ENCODE data around the gene TMED6. TPM values are rescaled to one million over a fixed set of nuclear protein-coding genes. Genes with fewer than 3 reads are reported as not detected.

The TMED6 gene
- total and polyA plus RNA-seq, 2 of the 8 experiments (the other 6 are each of a cell fraction or from before 2014, with no cell fraction given): not detected

DNA sequence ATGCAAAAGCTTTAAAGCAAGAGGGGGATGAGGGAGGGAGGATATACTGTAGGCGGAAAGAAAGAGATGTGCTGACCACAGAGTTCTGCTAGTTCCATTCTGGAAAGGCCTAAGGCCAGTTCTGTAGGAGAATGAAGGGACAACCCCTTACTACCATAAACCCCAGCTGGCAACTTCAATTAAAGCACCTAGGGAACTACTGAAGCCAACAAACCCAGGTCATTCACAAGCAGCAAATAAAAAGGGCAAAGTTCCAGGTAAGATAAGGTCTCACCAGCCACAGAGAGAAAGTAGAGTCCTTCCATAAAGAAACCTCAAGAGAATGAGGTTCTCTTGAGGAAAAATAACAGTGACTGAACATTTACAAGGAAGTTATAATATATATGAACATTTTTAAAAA, 21.4 kb upstream of the TMED6 start:
- no peak overlapping the region for H4K5ac ChIP-seq (ENCODE audit: insufficient read length, low read depth, low read length)
- no peak overlapping the region for H2BK12ac ChIP-seq (ENCODE audit: low read depth, low read length)
- no peak overlapping the region for H3K4me3 ChIP-seq (ENCODE audit: extremely low read depth in 1 of 4, insufficient read depth in 2 of 4, low read depth in 3 of 4, low read length in 4 of 4)
- no peak overlapping the region for H2BK5ac ChIP-seq (ENCODE audit: low read depth, low read length)
- H3K79me2 ChIP-seq (ENCODE audit: control insufficient read depth in 1 of 2, insufficient read depth in 2 of 2, low read length in 2 of 2): no peaks in the 10 kb centered on the region
- no peak for DNase-seq (ENCODE audit: low read depth in 1 of 2, low spot score in 2 of 2)
- no peaks in the 10 kb centered on the region for H3K4me1 ChIP-seq (replicated peaks in 1 of 4; ENCODE audit: control insufficient read depth in 3 of 4, insufficient read depth in 4 of 4, low read length in 3 of 4)
- no peak overlapping the region for H2BK120ac ChIP-seq (replicated peaks; ENCODE audit: low read depth, low read length)
- no peaks in the 10 kb centered on the region for H3K23me2 ChIP-seq (ENCODE audit: low read depth, low read length)
- no peak overlapping the region for H2BK15ac ChIP-seq (ENCODE audit: low read length)
- H3K56ac ChIP-seq (replicated peaks; ENCODE audit: insufficient read length, low read depth, low read length): no peak overlapping the region
- no peak overlapping the region for H3K4me2 ChIP-seq (ENCODE audit: insufficient read depth in 1 of 2, low read depth in 2 of 2, low read length in 2 of 2)
- ChIA-PET CTCF (ENCODE audit: partially characterized antibody) (interaction anchor here (1.4 to 1.6 kb wide), 2 partner anchors 9 to 10 kb away, joined by 4 to 5 read pairs; no protein-coding TSS in a partner anchor), POLR2A (ENCODE audit: partially characterized antibody) (interaction anchor here (1.4 kb wide), 1 partner anchor 11 kb away, joined by 3 read pairs; no protein-coding TSS in a partner anchor)
- no peak overlapping the region for H2BK20ac ChIP-seq (ENCODE audit: low read length)
- no peaks in the 10 kb centered on the region for H3K9me3 ChIP-seq (ENCODE audit: insufficient read depth in 2 of 2, low read depth in 1 of 2, low read length in 1 of 2)
- H4K20me1 ChIP-seq (replicated peaks in 1 of 2; ENCODE audit: control insufficient read depth in 1 of 2, insufficient read depth in 2 of 2, low read length in 2 of 2): peaks cover 0 to 4% of the 10 kb centered on the region in 2 experiments
- H3K23ac ChIP-seq (ENCODE audit: insufficient read length): no peak overlapping the region
- no peak overlapping the region for H3K14ac ChIP-seq (ENCODE audit: insufficient read length)
- no peak for FAIRE-seq
- H3K79me1 ChIP-seq (ENCODE audit: low read depth, low read length): no peaks in the 10 kb centered on the region
- 68% methylated on average over 1 of the region's 1 CpG; no CpG with 5 or more reads in 1 of the 2 experiments for WGBS, 2 experiments (ENCODE audit: extremely low coverage in 1 of 2, insufficient coverage in 1 of 2, insufficient read length in 1 of 2, insufficient replicate concordance in 2 of 2, low coverage in 1 of 2, low lambda C conversion rate in 2 of 2, missing lambda C conversion rate in 1 of 2)
- no peak overlapping the region for H2AFZ ChIP-seq (ENCODE audit: low read length)
- no peak overlapping the region for H2AK5ac ChIP-seq (ENCODE audit: low read depth, low read length)
- no peak overlapping the region for H3K18ac ChIP-seq (ENCODE audit: extremely low read depth, low read length)
- peaks cover 7 to 44% (median 26%) of the 10 kb centered on the region in 4 experiments for H3K36me3 ChIP-seq (ENCODE audit: control insufficient read depth in 2 of 4, insufficient read depth in 4 of 4, low read length in 3 of 4)
- H4K91ac ChIP-seq (replicated peaks; ENCODE audit: insufficient read length, low read length): no peak overlapping the region
- H4K8ac ChIP-seq (ENCODE audit: extremely low read depth, insufficient read depth, low read length): no peak overlapping the region
- no peak overlapping the region for H3K9ac ChIP-seq (replicated peaks in 1 of 4; ENCODE audit: extremely low read depth in 1 of 4, low read depth in 3 of 4, low read length in 3 of 4)
- no peaks in the 10 kb centered on the region for H3K27me3 ChIP-seq (replicated peaks in 1 of 4; ENCODE audit: control insufficient read depth in 3 of 4, extremely low read depth in 1 of 4, insufficient read depth in 3 of 4, low read length in 3 of 4)
- H3K27ac ChIP-seq (ENCODE audit: low read depth, low read length): no peak overlapping the region
- H3K4ac ChIP-seq (replicated peaks; ENCODE audit: insufficient read length, low read depth, low read length): no peak overlapping the region
- TF ChIP-seq SRF (IDR thresholded peaks at IDR 0.05; ENCODE audit: low read depth, low read length) (no peak), CREB1 (IDR thresholded peaks at IDR 0.05) (no peak), POLR2A (IDR thresholded peaks at IDR 0.05; ENCODE audit: control extremely low read depth in 1 of 2, low read depth in 2 of 2, low read length in 2 of 2) (no peak), BCL11A (IDR thresholded peaks at IDR 0.05; ENCODE audit: low read depth in 2 of 2, low read length in 2 of 2) (no peak), TCF12 (IDR thresholded peaks at IDR 0.05; ENCODE audit: low read depth, low read length) (no peak), ASH2L (IDR thresholded peaks at IDR 0.05; ENCODE audit: low read length) (no peak), MAFK (IDR thresholded peaks at IDR 0.05; ENCODE audit: low read depth, low read length) (no peak), TAF1 (IDR thresholded peaks at IDR 0.05; ENCODE audit: low read depth, low read length) (no peak), CTBP2 (IDR thresholded peaks at IDR 0.05; ENCODE audit: borderline replicate concordance, insufficient read depth, insufficient read length, low read length) (no peak), SIX5 (IDR thresholded peaks at IDR 0.05; ENCODE audit: low read depth, low read length) (no peak), EP300 (IDR thresholded peaks at IDR 0.05; ENCODE audit: borderline replicate concordance in 1 of 2, low read depth in 2 of 2, low read length in 2 of 2) (no peak), SP4 (IDR thresholded peaks at IDR 0.05; ENCODE audit: low read length) (no peak), BACH1 (IDR thresholded peaks at IDR 0.05; ENCODE audit: low read length) (no peak)
- TF ChIP-seq, protein P1, sequence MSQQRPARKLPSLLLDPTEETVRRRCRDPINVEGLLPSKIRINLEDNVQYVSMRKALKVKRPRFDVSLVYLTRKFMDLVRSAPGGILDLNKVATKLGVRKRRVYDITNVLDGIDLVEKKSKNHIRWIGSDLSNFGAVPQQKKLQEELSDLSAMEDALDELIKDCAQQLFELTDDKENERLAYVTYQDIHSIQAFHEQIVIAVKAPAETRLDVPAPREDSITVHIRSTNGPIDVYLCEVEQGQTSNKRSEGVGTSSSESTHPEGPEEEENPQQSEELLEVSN (IDR thresholded peaks at IDR 0.05): no peak
- TF ChIP-seq, protein P2, sequence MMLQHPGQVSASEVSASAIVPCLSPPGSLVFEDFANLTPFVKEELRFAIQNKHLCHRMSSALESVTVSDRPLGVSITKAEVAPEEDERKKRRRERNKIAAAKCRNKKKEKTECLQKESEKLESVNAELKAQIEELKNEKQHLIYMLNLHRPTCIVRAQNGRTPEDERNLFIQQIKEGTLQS (IDR thresholded peaks at IDR 0.05; ENCODE audit: insufficient read depth, low read depth, low read length): no peak
